Transverse colon (tissue), 4 donors: ENCODE results near the gene PACRG. TPM values are rescaled to one million over a fixed set of nuclear protein-coding genes. Genes with fewer than 3 reads are reported as not detected.

Experiments
- DNase-seq: peaks from one replicate; pipeline ENCODE4 v3.0.0-alpha.2; 2019
- H3K27ac ChIP-seq, 4 donors: fragments of 200-600 bp; sonication (generic); 2 replicates each; pipeline ENCODE4 v1.5.1; 2016 to 2018; ENCODE audit warnings: inconsistent platforms in 4 of 4
- H3K27me3 ChIP-seq: fragments of 200-600 bp; sonication (generic); 2 replicates; pipeline ENCODE4 v1.5.1; 2017; ENCODE audit warnings: inconsistent platforms
- H3K36me3 ChIP-seq, 4 donors: fragments of 200-600 bp; sonication (generic); 2 replicates each; pipeline ENCODE4 v1.5.1; 2017 to 2019; ENCODE audit warnings: inconsistent platforms in 4 of 4
- H3K4me1 ChIP-seq, 4 donors: fragments of 200-600 bp; sonication (generic); 2 replicates each; pipeline ENCODE4 v1.5.1; 2017 to 2020; ENCODE audit warnings: inconsistent platforms in 4 of 4
- H3K4me3 ChIP-seq, 4 donors: fragments of 200-600 bp; sonication (generic); 1 replicate in 1 of 4; 2 replicates in 3 of 4; pipeline versions ENCODE4 v1.5.1 to v1.6.1; 2017 to 2019; ENCODE audit warnings: inconsistent platforms in 4 of 4
- H3K9me3 ChIP-seq, 2 donors: fragments of 200-600 bp; sonication (generic); 2 replicates each; pipeline ENCODE4 v1.5.1; 2017 to 2019; ENCODE audit warnings: inconsistent platforms in 2 of 2
- EP300 ChIP-seq: sonication (generic); formaldehyde crosslinking; IDR thresholded peaks from one replicate; pipeline ENCODE4 v1.6.1; 2017; ENCODE audit warnings: antibody characterized with exemption, low read depth
- POLR2A ChIP-seq: fragments of 450-650 bp; IDR thresholded peaks from one replicate; pipeline ENCODE4 v1.6.1; 2016; ENCODE audit warnings: antibody characterized with exemption, mild to moderate bottlenecking, moderate library complexity
- POLR2AphosphoS5 ChIP-seq, 3 donors: sonication (generic); formaldehyde crosslinking; IDR thresholded peaks; one replicate each; pipeline ENCODE4 v1.6.1; 2016; ENCODE audit warnings: antibody characterized with exemption in 3 of 3
- WGBS, 2 donors: methylation state at CpG; one replicate each; pipeline ENCODE4 v1.1.5; 2018; ENCODE audit warnings: low coverage in 1 of 2; 5-methylcytosine and 5-hydroxymethylcytosine counted together
- in situ Hi-C, 4 donors: fragments of 200-750 bp; cut with MboI; loops; one replicate each; pipeline versions ENCODE4 v1.15.0 to v1.15.1; 2017; ENCODE audit warnings: low sequenced_read_pairs in 3 of 4, low pct_ligation_motif_present in 1 of 4, low pct_unique_long_range_greater_than_20kb in 1 of 4
- intact Hi-C: fragments of 100-400 bp; cut with DNase I; formaldehyde crosslinking; loops from one replicate; pipeline ENCODE4 v1.15.1; 2023; ENCODE audit warnings: low total_unique reads
- total RNA-seq, 4 donors: library from RNA; depleted of rRNA; stranded (reverse); fragments of >200 nt; gene quantifications; one replicate each; pipeline ENCODE4 v1.1.0, GENCODE V29; 2016
- TF ChIP-seq, protein P1 (sequence below), 5 experiments: fragments of 200-600 bp in 3 of 5; fragments of 450-650 bp in 2 of 5; sonication (generic) in 3 of 5; IDR thresholded peaks; 1 replicate in 2 of 5; 2 replicates in 3 of 5; pipeline ENCODE4 v1.5.1; 2016 to 2017; ENCODE audit warnings: antibody characterized with exemption in 5 of 5, inconsistent platforms in 3 of 5, mild to moderate bottlenecking in 2 of 5, moderate library complexity in 1 of 5

PACRG gene
- total RNA-seq, 4 donors from 2014 or later = 1.2 to 13.8 (median 1.4) TPM; not detected in 1

DNA sequence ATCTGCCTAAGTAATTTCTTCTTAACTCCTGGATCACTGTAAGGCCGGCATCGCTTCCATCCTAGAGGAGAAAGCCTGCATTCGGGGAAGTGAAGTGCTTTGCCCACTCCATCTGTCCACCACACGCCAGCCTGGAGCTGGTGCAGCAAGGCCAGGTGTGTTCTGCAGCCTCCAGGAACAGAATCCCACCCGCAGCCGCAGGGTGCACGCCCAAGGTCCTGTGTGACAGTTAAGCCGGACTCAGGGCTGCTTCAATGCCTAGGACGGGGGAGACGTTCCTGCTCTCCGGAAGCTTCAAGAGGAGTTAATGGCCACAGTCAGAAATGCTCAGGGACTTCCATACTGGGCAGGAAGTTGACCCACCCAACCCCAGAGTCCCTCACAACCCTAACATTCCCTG lies 600.6 kb downstream of the PACRG start:
- DNase-seq = no peak
- Histone ChIP-seq H3K9me3 (no peaks in the 10 kb centered on the region), H3K27me3 (no peaks in the 10 kb centered on the region), H3K4me1 (no peaks in the 10 kb centered on the region), H3K4me3 (no peak overlapping the region), H3K36me3 (no peaks in the 10 kb centered on the region), H3K27ac (no peak overlapping the region)
- TF ChIP-seq, protein P1, sequence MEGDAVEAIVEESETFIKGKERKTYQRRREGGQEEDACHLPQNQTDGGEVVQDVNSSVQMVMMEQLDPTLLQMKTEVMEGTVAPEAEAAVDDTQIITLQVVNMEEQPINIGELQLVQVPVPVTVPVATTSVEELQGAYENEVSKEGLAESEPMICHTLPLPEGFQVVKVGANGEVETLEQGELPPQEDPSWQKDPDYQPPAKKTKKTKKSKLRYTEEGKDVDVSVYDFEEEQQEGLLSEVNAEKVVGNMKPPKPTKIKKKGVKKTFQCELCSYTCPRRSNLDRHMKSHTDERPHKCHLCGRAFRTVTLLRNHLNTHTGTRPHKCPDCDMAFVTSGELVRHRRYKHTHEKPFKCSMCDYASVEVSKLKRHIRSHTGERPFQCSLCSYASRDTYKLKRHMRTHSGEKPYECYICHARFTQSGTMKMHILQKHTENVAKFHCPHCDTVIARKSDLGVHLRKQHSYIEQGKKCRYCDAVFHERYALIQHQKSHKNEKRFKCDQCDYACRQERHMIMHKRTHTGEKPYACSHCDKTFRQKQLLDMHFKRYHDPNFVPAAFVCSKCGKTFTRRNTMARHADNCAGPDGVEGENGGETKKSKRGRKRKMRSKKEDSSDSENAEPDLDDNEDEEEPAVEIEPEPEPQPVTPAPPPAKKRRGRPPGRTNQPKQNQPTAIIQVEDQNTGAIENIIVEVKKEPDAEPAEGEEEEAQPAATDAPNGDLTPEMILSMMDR (IDR thresholded peaks at IDR 0.05) = no peak
- TF ChIP-seq EP300 = no peak
- TF ChIP-seq POLR2AphosphoS5 (IDR thresholded peaks at IDR 0.05) = no peak
- no peak for TF ChIP-seq POLR2A
- in situ Hi-C loops = no loop called here
- WGBS, 2 donors = 95% methylated on average over 8 of the region's 11 CpGs; no CpG with 5 or more reads in 1 of the 2 donors
- intact Hi-C loops = no loop called here

- in situ Hi-C loops = no loop called here
- Histone ChIP-seq H3K4me1 (no peaks in the 10 kb centered on the region), H3K27me3 (no peaks in the 10 kb centered on the region), H3K27ac (no peak overlapping the region), H3K9me3 (no peaks in the 10 kb centered on the region), H3K36me3 (no peaks in the 10 kb centered on the region), H3K4me3 (no peak overlapping the region)
- 82% methylated on average over 5 of the region's 9 CpGs; no CpG with 5 or more reads in 1 of the 2 donors for WGBS, 2 donors
- TF ChIP-seq POLR2A (no peak), POLR2AphosphoS5 (IDR thresholded peaks at IDR 0.05) (no peak), EP300 (no peak)
- TF ChIP-seq, protein P1 (IDR thresholded peaks at IDR 0.05) = no peak
- no peak for DNase-seq
- intact Hi-C loops = no loop called here
Observed at GRCh38 chr6:163329991-163330390, 602.2 kb downstream of the PACRG start.

DNA sequence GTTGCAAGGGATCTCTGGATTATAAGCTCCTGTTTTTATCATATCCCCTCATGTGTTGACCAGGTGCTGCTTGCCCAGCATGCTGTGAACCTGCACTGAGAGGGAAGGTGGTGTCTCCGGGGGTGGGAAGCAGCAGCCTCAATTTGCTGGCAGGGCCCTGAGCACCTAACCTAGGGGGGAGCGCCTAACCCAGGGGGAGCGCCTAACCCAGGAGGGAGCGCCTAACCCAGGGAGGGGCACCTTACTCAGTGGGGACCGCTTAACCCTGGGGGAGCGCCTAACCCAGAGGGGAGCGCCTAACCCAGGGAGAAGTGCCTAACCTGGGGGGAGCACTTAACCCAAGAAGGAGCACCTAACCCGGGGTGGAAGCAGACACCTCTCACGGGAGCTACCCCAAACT lies 603.5 kb downstream of the PACRG start:
- in situ Hi-C loops = no loop called here
- H3K4me1 ChIP-seq = peaks cover 0 to 3% (median 0%) of the 10 kb centered on the region in 4 donors

DNA sequence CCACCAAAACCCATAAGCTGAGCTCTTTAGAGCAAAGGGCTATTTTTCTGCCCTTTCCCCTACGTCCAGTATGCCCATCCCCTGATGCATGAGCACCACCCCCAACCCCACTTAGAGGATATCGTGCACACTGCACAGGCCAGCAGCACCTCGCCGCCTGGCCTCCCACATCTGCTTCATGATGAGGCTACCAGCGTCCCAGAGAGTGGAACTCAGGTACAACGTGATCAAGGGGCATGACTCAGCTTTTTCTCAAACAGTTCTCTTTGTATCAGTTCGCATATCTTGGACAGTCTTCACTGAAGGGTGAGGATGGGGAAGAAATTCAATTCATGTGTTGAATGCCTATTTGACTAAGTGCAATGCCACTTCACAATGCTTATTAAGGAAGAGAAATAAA lies 604.8 kb downstream of the PACRG start:
- no peak for DNase-seq
- whole genome bisulfite sequencing, 2 donors = 67 to 79% methylated on average over 3 to 7 of the region's 7 CpGs
- TF ChIP-seq, protein P1 (IDR thresholded peaks at IDR 0.05) = no peak
- TF ChIP-seq EP300 = no peak
- no peak for TF ChIP-seq POLR2AphosphoS5 (IDR thresholded peaks at IDR 0.05)
- peaks cover 0 to 3% (median 0%) of the 10 kb centered on the region in 4 donors for H3K4me1 ChIP-seq
- H3K27ac ChIP-seq = no peak overlapping the region
- H3K9me3 ChIP-seq = no peaks in the 10 kb centered on the region
- H3K36me3 ChIP-seq = no peaks in the 10 kb centered on the region
- in situ Hi-C loops = no loop called here
- no peaks in the 10 kb centered on the region for H3K27me3 ChIP-seq
- intact Hi-C loops = no loop called here
- no peak overlapping the region for H3K4me3 ChIP-seq

More for the DNA sequence above, 603.5 kb downstream of the PACRG start:
- H3K4me3 ChIP-seq = no peak overlapping the region
- no peaks in the 10 kb centered on the region for H3K27me3 ChIP-seq
- intact Hi-C loops = no loop called here
- TF ChIP-seq POLR2AphosphoS5 (IDR thresholded peaks at IDR 0.05) = no peak
- TF ChIP-seq POLR2A = no peak
- TF ChIP-seq EP300 = no peak
- TF ChIP-seq, protein P1 (IDR thresholded peaks at IDR 0.05) = no peak
- no peak overlapping the region for H3K27ac ChIP-seq
- no peak for DNase-seq
- H3K9me3 ChIP-seq = no peaks in the 10 kb centered on the region
- WGBS, 2 donors = 80% methylated on average over 9 of the region's 9 CpGs; no CpG with 5 or more reads in 1 of the 2 donors
- H3K36me3 ChIP-seq = no peaks in the 10 kb centered on the region
